Measurements from ENCODE around the gene ITPR2.
A peak's percentile ranks its signal among the peaks of the same experiment; 100 is the strongest.
"Not testable (repeated sequence)": the region's sequence is repeated elsewhere in the genome, so short reads cannot be mapped to it uniquely, and the experiment has no call there.

The ITPR2 gene

DNA sequence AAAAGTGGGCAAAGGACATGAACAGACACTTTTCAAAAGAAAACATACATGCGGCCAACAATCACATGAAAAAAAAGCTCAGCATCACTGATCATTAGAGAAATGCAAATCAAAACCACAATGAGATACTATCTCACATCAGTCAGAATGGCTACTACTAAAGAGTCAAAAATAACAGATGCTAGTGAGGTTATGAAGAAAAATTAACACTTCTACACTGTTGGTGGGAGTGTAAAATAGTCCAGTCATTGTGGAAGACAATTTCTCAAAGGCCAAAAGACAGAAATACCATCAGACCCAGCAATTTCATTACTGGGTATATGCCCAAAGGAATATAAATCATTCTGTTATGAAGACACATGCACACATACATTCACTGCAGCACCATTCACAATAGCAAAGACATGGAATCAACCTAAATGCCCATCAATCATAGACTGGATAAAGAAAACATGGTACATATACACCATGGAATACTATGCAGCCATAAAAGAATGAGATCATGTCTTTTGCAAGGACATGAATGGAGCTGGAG, 103.8 kb downstream of the ITPR2 start:
- DNase-seq = not testable (repeated sequence)

DNA sequence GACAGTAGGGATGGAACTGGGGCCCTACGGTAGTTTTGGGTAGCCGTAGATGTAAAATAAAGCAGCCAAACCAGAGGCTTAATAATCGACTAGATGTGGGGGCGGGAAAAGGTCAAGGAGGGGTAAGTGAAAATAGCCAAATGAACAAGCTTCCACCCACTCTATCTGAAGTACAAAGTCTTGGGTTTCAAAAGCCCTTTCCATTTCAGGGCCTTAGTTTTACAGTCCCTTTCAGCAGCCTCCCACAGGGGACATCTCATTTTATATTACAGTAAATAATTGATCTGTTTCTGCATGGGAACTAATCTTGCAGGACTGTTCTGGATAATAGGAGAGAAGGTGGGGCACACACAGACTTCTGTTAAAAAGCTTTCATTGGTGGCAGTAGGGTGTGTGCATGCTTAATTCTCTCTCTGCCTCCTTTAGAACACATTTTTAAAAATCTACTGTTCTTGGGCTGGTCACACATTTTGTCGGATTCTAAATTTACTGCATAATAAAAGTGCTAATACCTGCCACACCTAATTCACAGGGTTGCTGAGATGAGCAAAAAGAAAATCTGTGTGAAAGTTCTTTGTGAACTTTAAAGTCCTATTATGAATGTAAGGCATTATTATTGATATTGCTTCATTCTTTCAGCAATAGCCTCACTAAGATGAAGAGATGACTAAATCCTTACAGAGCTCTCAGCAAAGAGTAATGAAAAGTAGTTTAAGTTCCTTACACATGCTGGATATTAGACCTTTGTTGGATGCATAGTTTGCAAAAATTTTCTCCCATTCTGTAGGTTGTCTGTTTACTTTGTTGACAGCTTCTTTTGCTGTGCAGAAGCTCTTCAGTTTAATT, 104.6 kb downstream of the ITPR2 start:
- DNase-seq = peak in 1 of 2 donors; percentile 45

DNA sequence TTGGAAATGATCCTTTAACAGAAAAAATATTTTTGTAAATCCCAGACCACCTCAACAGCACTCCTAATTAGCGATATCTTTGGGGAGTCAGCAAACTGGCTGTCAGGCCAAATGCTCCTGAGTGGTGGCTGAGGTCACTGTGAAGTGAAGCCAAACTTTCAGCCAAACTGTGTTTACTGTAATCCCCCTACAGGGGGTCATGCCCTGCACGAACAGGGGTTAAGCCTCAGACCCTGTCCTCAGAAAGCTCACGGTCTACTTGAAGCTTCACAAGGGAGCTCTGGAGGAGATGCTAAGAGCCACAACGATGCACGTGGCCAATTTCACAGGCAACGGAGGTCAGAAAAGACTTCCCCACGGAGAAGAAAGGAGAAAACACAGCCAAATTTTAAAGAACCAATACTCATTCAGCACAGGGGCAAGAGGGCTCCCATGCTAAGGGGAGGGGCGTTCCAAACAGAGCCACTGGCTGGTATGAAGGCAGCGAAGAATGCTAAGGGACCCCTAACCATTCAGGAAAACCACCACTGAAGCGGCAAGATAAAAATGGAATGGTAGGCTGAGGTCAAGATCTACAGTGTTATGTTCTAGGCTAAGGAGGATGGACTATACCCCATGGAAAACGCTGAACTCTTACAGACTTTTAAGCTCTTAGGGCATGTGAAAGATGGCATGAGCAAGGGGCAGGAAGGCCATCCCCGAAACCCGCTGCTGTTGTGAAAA, 105.4 kb downstream of the ITPR2 start:
- no peak for DNase-seq

DNA sequence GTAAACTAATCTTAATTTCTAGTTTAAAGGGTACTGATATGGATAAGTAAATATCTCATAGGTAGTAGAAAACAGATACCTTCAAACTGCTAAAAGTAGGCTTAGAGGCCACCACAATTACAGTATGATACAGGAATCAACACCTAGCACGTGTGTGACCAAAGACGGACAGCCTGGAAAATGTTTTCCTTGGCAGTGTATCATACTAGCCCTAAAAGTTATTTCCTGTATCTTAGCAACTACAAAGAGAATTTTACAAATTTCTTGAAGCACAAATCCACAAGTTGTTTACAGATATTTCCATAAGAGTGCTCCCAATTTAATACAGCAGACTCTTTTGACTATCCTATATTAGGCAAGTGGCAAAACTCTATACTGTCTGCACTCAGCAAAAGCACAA, 106.0 kb downstream of the ITPR2 start:
- DNase-seq = no peak

DNA sequence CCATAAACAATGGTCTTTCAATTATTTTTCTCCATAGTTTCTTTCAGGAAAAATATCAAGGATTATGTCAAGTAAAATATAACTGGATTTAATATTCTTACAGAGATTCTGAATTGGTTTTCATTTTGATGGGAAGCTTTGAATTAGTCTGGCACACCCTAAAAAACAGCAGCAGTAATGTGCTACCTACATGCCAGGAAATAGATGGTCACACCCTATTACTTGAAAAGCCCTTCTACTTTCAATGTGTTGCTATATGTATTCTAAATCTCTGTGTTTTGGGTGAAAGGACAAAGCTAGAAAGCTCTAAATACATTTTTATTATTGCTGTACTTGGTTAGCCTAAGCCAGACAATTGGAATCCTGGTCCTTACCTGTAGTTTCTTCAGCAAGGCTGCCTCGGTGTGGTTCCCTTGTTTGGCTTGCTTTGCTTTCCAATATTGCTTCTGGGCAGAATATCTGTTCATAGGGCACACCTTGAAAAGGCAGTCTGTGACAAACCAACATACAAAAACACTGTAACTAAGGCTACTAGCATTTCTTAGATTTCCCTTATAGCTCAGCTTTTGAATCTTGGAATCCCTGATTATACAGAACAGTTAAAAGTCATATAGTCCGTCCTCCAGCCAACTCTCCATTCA, 107.6 kb downstream of the ITPR2 start:
- DNase-seq = no peak

DNA sequence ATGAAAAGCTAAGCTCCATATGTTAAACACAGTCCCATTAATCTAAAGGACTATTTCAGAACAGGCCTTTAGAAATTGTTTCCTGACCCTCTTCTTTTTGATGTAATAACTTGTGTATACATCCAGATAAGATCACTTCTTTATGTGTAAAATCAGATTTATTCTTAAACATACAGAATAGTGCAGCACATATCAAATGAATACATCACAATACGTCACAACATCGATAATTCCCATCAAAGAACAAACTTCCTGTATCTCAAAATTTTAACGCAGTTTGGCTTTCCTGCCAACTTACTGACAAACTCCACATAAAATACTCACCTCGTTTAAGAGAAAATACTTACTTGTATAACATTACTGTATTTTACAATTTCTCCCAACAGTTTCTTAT, 108.7 kb downstream of the ITPR2 start:
- DNase-seq = no peak

DNA sequence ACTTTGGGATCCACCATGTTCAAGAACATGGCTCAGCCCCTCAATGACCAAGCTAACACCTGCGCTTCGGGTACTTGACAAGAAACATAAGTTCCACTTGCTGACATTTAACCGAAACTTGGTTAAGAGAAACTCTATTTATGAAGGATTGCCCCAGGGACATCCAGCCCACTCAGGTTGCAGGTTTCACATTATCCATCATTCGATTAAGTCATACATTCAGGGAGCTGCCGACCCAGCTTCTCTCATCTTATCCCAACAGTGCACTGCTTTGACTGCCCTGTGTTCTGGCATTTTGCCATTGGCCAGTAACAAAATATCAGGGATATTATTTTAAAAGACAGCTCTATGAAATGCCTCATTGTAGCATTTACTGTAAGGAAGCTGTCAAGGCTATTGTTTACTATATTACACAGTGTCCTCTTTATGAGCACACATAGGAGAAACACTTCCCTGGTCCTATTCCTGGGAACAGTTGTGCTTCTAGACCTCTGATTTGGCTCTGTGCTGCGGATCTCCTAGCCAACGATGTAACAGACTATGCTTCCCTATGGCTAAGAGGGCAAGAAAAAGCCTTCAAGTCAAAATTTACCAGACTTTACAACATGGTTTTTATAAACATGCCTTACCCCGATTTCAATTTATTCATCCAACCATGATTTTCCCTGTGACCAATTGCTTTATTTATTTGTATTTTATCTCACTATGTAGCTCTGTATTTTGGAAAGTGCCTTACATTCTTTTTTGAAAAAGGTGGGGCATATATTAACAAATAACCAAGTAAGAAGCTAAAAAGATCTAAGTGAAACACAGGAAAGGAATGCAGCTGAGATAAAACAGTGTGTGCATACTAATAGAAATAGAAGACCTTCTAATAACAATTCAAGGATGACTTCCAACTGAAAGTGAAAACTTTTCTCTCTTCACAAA, 109.3 kb downstream of the ITPR2 start:
- DNase-seq = no peak

DNA sequence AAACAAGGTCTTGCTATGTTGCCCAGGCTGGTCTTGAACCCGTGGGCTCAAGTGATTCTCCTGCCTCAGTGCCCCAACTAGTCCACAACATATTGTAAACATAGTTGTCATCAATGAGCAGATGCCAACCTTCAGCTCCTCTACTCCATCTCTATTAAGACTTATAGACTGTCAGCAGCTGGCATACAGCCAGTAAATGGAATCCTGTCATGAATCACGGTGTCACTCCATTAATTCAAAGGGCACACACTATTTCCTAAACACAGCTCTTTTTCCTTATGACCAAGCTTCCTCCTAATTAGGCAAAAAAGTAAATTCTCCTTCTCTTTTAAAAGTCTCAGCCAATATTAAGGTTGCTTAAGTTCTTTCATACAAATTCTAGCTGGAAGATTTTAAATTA, 111.2 kb downstream of the ITPR2 start:
- DNase-seq = peak; percentile 54 to 55

DNA sequence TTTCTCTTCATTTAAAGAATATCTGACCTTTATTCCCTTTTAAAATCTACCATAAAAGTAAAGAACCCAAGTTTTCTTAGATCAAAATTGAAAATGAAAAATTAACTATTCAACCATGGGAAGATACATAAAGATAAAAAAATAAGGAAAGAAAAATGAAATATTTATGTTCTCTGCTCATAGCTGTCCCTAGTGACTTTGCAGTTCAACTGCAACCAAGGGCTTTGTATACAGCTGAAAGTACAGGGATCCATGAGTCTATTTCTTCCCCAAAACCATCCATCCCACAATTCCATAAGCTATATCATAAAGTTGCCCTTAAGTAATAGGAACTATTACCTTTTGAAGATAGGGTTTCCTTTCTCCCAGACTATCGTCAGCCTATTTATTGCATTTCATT, 113.1 kb downstream of the ITPR2 start:
- DNase-seq = no peak

DNA sequence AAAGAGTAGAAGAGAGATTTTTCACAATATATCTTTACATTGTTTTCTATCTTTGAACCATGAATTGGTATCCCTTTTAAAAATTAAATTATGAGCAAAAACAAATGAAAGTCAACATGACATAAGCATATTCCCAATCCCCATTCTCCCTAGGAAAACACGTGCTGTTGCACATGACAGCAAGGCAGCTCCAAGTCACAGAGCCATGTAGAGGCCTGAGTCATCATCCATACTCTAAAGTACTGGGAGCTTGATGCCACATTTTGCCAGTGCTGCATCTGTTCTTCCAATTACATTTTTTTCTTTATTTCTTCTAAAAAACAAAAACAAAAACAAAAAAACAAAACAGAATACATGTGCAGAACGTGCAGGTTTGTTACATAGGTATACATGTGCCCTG, 115.2 kb downstream of the ITPR2 start:
- no peak for DNase-seq

DNA sequence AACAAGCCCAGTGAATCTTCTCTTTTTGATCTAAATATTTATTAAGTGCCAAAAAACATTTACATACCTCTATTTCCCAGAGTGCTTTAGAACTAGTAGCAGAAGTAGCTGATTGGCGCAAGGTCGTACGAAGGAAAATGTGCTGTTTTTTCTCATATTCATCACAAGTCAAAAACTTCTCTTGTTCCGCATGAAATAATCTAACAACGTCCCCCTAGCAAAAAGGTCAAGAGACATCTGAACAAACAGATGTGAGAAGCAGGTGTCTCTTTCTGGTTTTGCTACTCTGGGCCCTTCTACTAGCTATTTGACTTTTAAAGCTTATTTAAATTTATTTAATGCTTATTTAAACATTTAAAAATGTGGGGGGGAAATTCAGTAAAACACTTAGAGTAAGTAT, 117.8 kb downstream of the ITPR2 start:
- no peak for DNase-seq

DNA sequence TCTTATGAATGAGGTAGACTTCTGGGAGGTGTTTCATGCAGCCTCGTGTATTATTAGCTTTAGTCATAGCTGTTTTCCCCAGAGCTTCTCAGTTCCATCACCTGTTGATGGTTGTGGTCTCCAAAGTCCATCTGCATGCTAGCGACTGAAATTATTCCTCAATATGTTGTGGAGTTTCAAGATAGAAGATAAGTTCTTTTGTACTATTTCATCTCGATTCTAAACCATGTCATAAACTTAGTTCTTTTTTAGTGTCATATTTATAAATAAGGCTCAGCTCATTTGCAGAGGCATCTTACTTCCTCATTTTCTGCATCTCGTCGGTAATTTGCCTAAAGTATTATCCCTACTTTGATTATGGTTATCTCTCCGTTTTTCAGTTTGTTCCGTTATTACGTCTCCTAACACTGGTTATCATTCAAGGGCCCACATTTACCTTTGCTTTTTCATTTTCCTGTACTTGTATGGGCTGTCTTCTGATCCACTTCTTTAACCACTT, 119.1 kb downstream of the ITPR2 start:
- DNase-seq = no peak

DNA sequence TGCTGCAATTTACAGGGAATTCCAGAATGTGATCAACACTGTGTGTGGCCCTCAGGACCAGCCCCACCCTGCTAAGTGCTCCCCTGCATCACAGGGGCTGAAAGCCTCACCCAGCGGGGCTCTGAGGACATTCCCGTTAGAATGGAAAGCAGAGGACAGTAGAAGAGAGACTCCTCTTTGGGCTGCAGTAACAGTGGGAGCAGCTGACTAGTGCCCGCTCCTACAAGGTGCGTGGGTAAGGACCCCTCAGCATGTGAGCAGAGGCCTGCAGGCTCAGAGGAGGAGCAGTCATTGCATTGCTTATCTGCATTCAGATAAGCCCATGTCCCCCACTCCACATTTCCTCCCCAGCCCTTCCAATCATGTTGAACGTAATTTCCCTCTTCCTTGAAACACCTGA, 120.1 kb downstream of the ITPR2 start:
- no peak for DNase-seq

DNA sequence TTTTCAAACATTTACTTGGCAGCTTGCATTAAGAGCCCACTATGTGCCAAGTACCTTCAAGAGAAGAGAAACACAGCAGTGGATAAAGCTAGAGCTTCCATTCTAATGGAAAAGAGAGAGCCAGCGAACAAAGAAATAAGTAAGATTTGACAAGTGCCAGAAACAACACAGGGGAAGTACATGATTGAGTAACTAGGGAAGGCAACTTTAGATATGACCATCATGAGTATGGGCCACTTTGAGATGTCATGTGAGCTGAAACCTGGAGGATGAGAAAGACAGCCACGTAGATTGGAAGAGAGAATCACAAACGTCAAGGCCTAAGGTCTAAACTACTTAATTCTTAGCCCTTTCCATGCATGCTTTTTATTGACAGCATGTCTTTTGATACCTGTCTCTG, 121.4 kb downstream of the ITPR2 start:
- DNase-seq = peak; percentile 29 to 44

DNA sequence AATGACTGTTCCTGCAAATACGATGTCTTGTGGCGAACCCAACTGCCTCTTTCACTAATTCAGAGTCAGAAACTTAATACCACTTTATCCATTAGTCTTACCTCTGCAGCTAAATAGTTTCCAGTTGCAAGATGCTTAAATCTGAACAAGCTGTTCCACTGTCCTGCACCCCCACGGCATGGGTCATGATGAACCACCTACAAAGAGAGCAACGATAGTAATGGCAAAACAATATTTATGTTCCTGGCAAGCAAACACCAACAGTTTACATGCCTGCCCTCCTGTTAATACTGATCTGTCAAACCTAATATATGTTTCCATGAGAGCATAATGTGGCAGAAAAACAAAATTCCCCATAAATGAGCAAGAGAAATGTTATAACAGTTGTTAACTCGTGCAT, 121.9 kb downstream of the ITPR2 start:
- DNase-seq = no peak

DNA sequence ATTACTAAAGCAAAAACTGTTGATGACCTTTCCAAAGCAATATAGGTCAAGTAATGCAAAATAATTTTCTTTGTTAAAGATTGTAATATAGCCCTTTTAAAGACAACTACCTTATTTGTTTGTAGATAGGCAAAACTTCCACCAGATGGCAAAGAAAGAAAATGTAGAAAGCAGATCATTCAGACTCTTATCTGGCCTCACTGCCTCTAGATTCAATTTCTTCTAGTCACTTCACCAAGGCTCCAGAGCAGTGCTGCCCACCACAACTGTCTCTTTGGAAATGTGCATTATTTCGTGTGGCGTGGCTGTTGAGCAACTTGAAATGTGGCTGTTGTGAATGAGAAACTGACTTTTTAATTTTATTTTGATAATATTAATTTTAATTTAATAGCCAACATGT, 127.1 kb downstream of the ITPR2 start:
- DNase-seq = no peak

DNA sequence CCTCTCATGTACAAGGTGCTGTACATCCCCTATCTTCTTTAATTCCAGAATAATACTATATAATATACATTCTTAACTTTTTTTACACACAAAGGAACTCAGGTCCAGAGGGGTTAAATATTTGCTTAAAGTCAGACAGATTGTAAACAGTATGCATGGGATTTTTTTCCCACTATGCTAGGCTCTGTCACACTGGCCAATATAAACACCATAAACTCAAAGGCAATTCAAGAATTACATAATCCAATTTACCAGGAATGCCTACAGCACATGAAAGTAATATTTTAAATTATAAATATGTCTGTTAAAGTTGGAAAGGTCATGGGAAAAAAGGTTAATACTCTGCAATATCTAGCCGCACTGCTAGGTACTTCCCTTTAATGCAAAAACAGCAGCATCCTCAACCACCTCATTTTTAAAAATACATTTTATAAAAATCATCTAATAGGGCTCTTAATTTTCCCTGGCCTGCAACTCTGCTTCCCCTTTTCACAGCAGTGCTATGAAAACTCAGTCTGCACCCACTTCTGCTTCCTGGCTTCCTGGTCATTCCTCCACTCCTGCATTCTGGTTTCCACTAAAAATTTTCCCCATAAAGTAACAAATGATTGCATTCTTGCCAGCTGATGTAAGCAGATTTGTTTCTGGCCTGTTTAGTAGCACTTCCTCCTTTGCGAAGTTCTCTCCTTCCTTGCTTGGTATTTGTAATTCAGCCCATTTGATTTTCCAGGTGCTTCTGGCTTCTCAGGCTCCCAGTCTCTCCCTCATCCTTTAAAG, 128.1 kb downstream of the ITPR2 start:
- DNase-seq = peak; percentile 61 to 76

DNA sequence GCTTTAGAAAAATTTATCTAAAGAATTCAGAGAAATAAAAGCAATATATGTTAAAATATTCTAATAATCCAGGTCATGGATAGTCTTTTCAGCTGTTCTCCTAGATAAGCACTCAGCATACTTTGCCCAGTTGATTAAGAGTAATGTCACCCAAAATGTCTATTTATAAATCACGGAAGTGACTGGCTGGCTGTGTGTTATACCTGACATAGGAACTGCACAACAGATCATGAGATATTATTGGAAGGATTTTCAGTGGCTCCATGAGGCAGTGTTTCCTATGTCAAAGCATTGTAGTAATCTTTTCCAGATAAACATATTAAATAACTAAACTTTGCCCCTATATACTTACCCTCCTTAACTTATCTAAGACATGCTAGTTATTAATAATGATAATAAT, 128.8 kb downstream of the ITPR2 start:
- DNase-seq = peak; percentile 15 to 19

DNA sequence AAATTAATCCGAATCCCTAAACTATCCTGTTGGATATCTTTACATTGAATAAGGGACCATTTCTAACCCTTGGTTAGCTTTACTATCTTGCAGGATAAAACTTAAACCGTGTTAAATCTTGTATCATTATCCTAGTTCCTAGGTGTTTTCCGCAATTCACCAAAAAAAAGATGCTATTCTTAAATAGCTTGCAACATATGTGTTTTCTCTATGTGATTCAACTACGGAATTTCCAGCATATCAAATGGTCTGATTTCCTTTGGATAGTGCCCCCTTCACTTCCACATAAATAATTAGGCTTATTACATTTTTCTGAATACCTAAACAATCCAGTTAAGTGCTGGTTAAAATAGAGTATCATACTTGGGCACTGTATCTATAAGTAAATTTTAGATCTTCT, 130.3 kb downstream of the ITPR2 start:
- no peak for DNase-seq

DNA sequence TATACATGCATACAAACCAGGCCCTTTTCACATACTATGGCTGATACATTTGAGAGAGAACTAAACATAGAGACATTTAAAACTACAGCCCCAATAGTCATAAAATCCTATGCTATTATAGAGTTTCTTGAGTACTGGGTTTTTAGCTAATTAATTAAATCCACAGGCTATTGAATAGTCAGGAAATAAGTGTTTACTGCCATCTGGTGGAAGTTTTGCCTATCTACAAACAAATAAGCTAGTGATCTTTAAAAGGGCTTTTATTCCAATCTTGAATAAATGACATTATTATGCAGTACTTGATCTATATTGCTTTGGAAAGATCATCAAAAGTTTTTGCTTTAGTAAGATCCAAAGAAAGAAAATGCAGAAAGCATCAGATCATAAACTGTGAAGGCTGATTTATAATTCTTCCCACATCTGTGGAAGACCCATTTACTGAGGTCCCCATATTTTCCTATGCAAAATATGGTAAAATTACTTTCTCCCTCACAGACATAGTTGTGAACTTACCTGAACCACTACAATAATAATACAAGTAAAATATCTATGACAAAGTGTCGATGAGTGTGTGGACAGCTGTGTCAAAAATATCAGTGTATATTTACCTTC, 131.3 kb downstream of the ITPR2 start:
- DNase-seq = peak; percentile 28 to 45

DNA sequence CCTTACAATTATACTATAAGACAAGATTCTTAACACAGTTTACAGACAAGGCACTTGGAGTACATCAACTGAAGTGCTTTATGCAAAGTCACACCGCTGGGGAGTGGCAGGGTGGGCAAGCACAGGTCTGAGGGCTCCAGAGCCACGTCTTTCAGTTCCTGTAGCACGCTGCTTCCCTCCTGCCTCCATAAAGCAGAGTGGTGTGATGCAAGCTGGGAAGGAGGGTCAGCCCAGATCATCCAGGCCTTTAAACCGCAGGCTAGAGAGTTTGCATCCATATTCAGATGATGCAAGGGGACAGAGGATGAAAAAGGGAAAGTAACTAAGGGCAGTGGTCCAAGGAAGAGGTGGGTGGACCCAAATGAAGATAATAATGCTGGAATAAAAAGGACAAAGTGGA, 132.6 kb downstream of the ITPR2 start:
- no peak for DNase-seq
